T-helper 1 cell treated with Interleukin-12 subunit alpha and Interleukin-12 subunit beta and Interleukin-4 antibody, amounts not matched to agents 30 ng/mL and 1 ng/mL, for 36 hours (primary cell): ENCODE measurements around the gene DMRTA2. TPM values are rescaled to one million over a fixed set of nuclear protein-coding genes. Genes with fewer than 3 reads are reported as not detected.

ENCODE experiments used
- intact Hi-C: fragments of 100-400 bp; cut with micrococcal nuclease; formaldehyde crosslinking; loops from one replicate; pipeline ENCODE4 v1.15.1; 2024
- total RNA-seq: library from RNA; stranded (reverse); gene quantifications from 2 replicates; pipeline ENCODE4 v1.2.3, GENCODE V29; 2022

The DMRTA2 gene
- total RNA-seq, 1 donor from 2014 or later: not detected

DNA sequence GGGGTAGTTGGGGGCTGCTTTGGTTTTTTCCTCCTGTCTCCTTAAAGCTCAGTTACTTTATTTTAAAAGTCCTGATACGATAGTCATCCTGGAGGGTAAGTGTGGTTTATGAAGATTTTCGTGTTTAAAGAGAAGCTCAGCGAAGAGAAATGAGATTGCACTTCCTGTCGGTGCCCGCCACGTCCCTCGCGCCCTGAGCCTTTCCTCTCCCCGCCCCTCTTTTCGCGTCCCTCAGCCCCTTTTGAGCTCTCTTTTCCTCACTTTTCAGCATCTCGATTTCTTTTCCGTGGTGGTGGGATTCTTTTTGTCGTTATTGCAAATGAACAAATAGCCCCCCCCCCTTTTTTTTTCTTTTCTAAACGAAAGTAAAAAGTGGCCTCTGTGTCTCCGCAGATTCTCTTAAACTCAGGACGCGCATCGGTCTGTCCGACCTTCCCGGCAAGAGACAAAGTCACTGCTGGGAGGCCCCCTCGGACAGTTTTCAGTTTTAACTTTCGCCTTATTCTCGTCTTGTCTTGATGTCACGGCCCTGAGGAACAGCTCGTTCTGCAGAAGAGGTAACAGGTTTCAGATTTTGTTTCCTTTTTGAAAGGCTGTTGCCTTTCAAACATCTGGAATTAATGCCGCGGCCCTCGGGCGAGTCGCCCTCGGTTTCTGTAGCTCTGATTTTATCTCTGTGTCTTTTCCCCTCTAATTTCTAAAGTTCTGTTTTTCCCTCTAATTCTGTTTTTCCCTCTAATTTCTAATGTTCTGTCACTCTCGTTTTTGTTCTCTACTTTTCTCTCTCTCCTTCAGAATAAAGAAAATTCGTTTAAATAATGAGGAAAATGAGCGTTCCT, 1.0 kb upstream of the DMRTA2 start:
- intact Hi-C loops: loop anchor here (2.0 to 10.0 kb wide), 2 partner anchors 181 to 281 kb away; no protein-coding TSS in a partner anchor

DNA sequence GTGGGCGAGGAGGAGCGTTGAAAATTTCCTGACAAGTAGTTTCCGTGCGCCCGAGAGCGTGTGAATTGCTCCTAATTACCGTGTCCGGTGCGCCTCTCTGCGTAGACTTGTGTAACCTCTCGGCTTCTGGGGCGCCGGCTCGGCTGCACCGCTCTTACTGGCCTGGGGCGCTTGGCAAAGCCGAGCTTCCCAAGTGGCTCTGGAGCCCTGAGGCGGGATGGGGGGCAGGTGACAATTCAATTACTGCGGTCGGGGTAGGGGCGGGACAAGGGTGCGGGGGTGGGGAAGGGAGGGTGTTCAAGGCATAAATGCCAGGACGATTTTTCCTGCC, 392 bp upstream of the DMRTA2 start:
- intact Hi-C loops: loop anchor here (10.0 kb wide), 1 partner anchor 281 kb away; no protein-coding TSS in a partner anchor

GRCh38 chr1:50422675-50422945, 633 bp downstream of the DMRTA2 start:
- intact Hi-C loops: loop anchor here (10.0 kb wide), 1 partner anchor 282 kb away; no protein-coding TSS in a partner anchor

GRCh38 chr1:50421768-50422674, 1.2 kb downstream of the DMRTA2 start:
- intact Hi-C loops: loop anchor here (10.0 kb wide), 1 partner anchor 283 kb away; no protein-coding TSS in a partner anchor

DNA sequence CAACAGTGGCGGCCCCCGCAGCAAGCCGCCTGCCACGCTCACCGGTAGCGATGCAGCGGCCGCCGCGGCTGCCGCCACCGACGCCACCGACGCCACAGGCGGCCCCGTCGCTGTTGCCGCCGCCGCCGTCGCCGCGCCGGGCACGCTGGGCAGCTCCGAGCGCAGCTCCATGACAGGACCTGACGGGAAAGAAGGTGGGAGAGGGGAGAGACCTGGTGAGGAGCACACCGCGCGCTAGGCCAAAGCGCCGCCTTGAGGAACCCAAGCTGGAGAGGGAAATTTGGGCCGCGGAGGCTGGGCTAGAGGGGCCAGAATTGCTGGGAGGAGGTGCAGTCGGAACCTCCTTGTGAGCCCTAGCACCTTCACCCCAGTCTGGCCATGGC, 1.9 kb downstream of the DMRTA2 start:
- intact Hi-C loops: loop anchor here (10.0 kb wide), 1 partner anchor 283 kb away; no protein-coding TSS in a partner anchor

- intact Hi-C loops: loop anchor here (10.0 kb wide), 1 partner anchor 284 kb away; no protein-coding TSS in a partner anchor
Observed at GRCh38 chr1:50420689-50421365, 2.4 kb downstream of the DMRTA2 start.

GRCh38 chr1:50419907-50420677, 3.2 kb downstream of the DMRTA2 start:
- intact Hi-C loops: loop anchor here (1.0 to 10.0 kb wide), 3 partner anchors 7 to 1923 kb away; no protein-coding TSS in a partner anchor

- intact Hi-C loops: loop anchor here (1.0 to 5.0 kb wide), 2 partner anchors 8 to 1922 kb away; no protein-coding TSS in a partner anchor
Observed at GRCh38 chr1:50419192-50419906, 3.9 kb downstream of the DMRTA2 start.

DNA sequence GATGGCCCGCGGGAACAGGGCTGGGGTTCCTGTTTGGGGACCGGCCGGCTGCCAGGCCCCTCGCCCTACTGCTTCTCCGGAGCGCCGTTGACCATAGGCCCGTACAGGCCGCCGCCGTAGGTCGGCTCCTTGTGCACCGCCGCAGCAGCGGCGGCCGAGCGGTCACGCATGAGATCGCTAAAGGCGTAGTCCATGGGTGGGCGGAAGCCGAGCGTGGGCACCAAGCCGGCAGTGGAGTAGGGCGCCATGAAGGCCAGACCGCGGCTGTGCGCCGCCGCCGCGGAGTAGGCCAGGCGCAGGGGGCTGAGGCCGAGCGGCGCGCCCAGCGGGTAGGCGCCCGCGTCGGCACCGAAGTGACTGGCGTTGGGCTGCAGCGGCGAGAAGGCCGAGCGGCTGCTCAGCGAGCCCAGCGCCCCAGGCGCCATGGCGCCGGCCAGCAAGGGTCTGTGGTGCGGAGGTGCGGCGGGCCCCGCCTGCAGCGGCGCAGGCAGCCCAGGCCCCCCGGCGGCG, 4.6 kb downstream of the DMRTA2 start:
- intact Hi-C loops: loop anchor here (1.0 to 5.0 kb wide), 2 partner anchors 9 to 1921 kb away; no protein-coding TSS in a partner anchor

DNA sequence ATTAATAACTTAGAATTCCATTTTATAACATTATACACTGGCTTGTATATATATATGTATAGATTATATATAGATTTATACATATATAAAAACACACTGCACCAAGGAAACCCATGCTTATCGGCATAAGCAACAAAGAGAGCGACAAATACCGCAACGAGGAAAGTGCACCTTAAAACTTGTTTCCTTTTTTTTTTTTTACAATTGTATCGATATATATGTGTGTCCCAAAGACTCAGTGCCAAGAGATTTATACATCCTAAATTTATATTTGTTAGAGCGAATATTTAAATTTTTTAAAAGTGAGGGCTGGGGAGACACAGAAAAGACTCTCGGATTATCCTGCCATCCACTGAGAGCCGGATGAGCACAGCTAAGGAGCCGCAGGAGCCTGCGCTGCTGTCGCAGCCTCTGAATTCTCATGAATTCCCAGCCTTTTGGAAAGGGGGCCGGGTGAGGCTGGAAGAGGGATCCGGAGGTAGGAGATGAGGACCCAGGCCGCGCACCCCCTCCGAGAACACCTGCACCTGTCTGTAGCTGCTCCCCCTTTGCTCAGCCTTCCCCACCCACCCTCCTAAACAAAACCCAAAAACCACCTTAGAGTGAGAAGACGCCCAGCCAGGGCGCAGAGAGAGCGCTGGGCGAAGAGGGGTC, 5.2 kb downstream of the DMRTA2 start:
- intact Hi-C loops: loop anchor here (5.0 kb wide), 1 partner anchor 1921 kb away; no protein-coding TSS in a partner anchor

DNA sequence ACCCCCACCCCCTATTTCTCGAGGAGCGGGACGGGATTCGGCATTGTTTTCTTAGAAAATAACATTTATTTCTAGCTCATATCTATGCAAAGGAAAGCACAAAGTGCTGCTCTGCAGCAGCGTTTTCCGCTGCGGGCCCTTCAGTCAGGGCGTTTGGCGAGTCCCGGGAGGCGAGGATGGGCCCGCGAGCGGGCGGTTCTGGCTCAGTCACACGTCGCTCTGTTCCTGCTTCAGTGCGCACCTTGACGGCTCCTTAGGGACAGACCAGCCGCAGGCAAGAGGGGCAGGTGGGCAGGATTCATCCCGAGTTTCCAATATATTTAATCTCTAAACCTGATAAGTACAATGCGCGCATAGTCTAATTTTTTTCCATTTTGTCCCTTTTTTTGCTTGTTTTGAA, 5.7 kb downstream of the DMRTA2 start:
- intact Hi-C loops: loop anchor here (5.0 kb wide), 1 partner anchor 1920 kb away; no protein-coding TSS in a partner anchor

DNA sequence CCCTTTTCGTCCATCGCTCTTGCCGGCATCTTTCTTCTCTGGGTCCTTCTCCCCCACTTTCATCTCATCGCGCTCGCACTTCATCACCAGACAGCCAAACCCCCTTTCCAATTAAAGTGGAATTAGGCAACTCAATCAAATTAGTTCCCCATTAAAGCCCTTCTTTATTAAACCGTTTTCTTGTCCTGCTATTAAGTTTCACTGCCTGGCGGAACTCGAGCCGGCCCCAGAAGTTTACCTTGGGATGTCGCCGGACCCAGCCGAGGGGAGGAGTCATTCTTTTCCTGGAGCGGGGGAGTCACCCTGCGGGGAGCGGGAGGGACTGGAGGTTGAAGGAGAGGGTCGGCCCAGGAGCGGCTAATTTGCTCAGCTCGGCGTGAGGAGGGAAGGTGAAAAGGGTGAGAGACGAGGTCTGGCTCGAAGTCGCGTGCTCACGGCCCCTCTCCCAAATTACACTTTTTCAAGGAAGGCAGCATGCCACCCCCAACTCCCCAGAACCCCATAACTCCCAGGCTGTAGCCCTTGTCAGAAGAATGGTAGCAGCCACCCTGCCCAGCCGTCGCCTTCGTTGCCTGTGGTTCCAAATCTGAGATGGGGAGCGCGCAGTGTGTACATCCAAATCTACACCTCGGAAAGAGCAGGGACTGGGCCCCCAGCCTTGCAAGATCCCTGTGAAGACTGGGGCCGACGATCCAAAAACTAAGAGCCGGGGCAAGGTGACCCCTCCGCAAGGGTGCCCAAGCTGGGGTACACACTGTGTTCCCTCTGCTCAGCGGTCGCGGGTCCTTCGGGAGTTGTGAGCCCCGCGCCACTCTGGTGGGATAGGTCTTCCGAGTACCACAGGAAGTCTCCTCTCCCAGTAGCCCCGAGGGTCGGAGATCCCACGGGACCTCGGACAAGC, 6.4 kb downstream of the DMRTA2 start:
- intact Hi-C loops: loop anchor here (5.0 kb wide), 1 partner anchor 1920 kb away; no protein-coding TSS in a partner anchor

GRCh38 chr1:50416150-50416527, 7.1 kb downstream of the DMRTA2 start:
- intact Hi-C loops: loop anchor here (5.0 kb wide), 1 partner anchor 1919 kb away; no protein-coding TSS in a partner anchor

DNA sequence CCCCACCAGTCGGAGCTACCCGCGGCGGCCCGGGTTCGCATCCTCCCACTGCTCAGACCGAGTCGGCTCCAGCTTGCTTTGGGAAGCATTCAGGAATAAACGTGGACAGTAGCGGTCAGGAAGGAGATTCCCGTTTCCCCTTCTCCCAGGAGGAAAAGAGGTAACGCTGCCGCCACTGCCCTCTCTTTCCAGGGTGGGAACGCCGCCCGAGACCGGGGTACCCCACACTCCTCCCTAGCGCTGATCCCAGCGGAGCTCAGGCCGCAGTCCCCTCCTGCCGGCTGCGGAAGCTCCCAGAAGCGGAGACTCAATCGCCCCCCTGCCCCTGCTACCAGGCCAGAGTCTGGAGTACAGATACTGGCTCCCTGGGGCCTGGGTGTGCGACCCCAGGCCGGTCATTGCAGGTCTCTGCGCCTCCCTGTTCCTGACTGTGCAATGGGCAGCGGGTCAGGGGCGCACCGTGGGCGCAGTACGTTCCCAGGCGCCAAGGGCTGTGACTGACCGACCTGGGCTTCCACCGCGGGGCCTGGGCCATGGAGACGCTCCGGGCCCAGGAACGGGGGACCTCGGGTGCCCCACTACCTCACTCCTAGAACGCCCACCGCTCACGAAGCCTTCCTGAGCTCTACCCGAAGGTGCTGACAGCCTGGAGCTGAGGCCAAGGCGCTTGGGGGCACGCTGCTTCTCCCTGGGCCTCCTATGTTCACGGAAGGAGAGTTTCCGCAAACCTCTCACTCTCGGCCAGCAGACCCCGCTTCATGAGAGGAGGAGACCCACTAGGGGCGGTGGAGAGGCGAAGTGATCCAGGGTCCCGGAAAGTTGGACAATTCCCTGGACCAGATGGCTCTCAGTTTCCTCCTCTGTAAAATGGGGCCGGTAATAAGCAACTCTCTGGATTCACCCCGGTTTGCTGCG, 7.8 kb downstream of the DMRTA2 start:
- intact Hi-C loops: loop anchor here (2.0 to 5.0 kb wide), 2 partner anchors 13 to 1918 kb away; no protein-coding TSS in a partner anchor

DNA sequence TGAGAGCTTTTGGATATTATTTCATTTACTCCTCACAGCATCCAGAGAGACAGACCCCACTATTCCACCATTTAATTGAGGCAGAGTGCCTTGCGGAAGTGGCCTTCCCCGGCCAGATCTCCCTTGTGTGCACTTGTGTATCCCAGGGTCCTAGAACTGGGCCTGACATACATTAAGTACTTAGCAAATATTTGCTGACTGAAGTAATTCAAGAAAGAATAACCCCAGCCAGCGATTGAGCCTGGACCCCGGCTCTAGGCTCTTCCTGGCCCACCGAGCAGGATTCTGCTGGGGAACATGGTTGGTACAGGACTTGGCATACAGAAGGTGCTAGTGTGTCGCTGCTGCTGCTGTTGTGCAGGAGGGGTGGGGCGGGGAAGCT, 8.4 kb downstream of the DMRTA2 start:
- intact Hi-C loops: loop anchor here (2.0 to 5.0 kb wide), 2 partner anchors 14 to 1918 kb away; no protein-coding TSS in a partner anchor

DNA sequence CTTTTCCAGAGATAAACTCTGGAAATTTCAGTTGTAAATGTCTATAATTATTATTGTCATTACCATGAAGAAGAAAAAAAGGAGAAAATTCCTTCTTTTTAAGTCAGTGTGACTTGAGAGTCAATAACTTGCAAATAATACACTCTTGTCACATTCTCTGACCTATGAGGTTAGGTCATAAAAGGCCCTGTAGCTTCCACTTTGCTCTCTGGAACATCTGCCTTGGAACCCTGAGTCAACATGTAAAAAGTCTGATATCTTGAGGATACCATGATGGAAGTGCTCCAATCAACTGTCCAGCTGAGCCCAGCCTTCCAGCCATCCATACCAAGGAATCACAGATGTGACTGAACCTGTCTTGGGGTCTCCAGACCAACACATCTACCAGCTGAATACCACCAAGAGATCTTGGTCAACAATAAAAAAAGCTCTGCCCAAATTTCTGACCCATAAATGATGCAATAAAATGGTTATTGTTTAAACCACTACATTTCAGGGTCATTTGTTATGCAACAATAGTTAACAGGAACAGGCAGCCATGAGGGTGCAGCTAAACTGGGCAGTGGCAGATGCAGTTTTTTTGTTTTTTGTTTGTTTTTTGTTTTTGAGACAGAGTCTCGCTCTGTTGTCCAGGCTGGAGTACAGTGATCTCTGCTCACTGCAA, 10.3 kb downstream of the DMRTA2 start:
- intact Hi-C loops: no loop called here
